Neural cell (in vitro differentiated cells): ENCODE results near the gene SLC38A9. TPM values are rescaled to one million over a fixed set of nuclear protein-coding genes. Genes with fewer than 3 reads are reported as not detected.

Source experiments
- H2AFZ ChIP-seq: fragments of 200-600, 300-800 bp; sonication (generic), shearing (Covaris generic); 2 replicates; pipeline ENCODE4 v1.6.0; 2014; ENCODE audit warnings: low read depth, mild to moderate bottlenecking, antibody characterized with exemption, low read length, moderate library complexity
- H3F3A ChIP-seq: fragments of 200-600 bp; shearing (Covaris generic); 2 replicates; pipeline ENCODE4 v1.6.1; 2016; ENCODE audit warnings: mild to moderate bottlenecking, moderate library complexity, mixed read lengths, antibody characterized with exemption, low read length; ENCODE audit not compliant: insufficient read depth, poor library complexity, severe bottlenecking
- H3K27ac ChIP-seq: fragments of 200-600, 300-800 bp; sonication (generic), shearing (Covaris generic); 2 replicates; pipeline ENCODE4 v1.5.1; 2014; ENCODE audit warnings: mild to moderate bottlenecking, low read length, moderate library complexity
- H3K27me3 ChIP-seq: fragments of 300-800, 200-600 bp; sonication (generic), shearing (Covaris generic); 2 replicates; pipeline ENCODE4 v1.6.0; 2014; ENCODE audit warnings: mild to moderate bottlenecking, low read depth, low read length, moderate library complexity; ENCODE audit not compliant: insufficient read depth
- H3K36me3 ChIP-seq: fragments of 300-800, 200-600 bp; sonication (generic), shearing (Covaris generic); 2 replicates; pipeline ENCODE4 v1.5.1; 2014; ENCODE audit warnings: mild to moderate bottlenecking, antibody characterized with exemption, low read length, moderate library complexity; ENCODE audit not compliant: insufficient read depth
- H3K4me2 ChIP-seq: fragments of 300-800, 200-600 bp; sonication (generic), shearing (Covaris generic); 2 replicates; pipeline ENCODE4 v1.6.0; 2014; ENCODE audit warnings: mild to moderate bottlenecking, low read length
- H3K4me3 ChIP-seq: fragments of 300-800, 200-600 bp; sonication (generic), shearing (Covaris generic); 2 replicates; pipeline ENCODE4 v1.5.1; 2014; ENCODE audit warnings: mild to moderate bottlenecking, low read length, moderate library complexity
- H3K79me2 ChIP-seq: fragments of 200-600 bp; shearing (Covaris generic); replicated peaks from 2 replicates; pipeline ENCODE4 v1.6.0; 2014; ENCODE audit warnings: mild to moderate bottlenecking, low read length, moderate library complexity; ENCODE audit not compliant: insufficient read depth
- H3K9ac ChIP-seq: fragments of 300-800, 200-600 bp; sonication (generic), shearing (Covaris generic); 2 replicates; pipeline ENCODE4 v1.6.1; 2016; ENCODE audit warnings: mild to moderate bottlenecking, low read length, mixed read lengths
- H3K9me2 ChIP-seq: fragments of 200-600 bp; shearing (Covaris generic); 2 replicates; pipeline ENCODE4 v1.6.1; 2016; ENCODE audit warnings: mild to moderate bottlenecking, low read length, mixed read lengths; ENCODE audit not compliant: insufficient read depth
- H3K9me3 ChIP-seq: fragments of 200-600, 300-800 bp; sonication (generic), shearing (Covaris generic); 2 replicates; pipeline ENCODE4 v1.6.1; 2016; ENCODE audit warnings: mild to moderate bottlenecking, mixed run types, low read length, moderate library complexity, mixed read lengths
- H4K20me1 ChIP-seq: fragments of 200-600 bp; shearing (Covaris generic); 2 replicates; pipeline ENCODE4 v1.6.1; 2016; ENCODE audit warnings: mild to moderate bottlenecking, mixed run types; ENCODE audit not compliant: insufficient read depth
- EP300 ChIP-seq: fragments of 450-650 bp; conservative IDR thresholded peaks from 2 replicates; pipeline ENCODE4 v1.6.1; 2014; ENCODE audit warnings: antibody characterized with exemption, mild to moderate bottlenecking, moderate library complexity; ENCODE audit not compliant: poor library complexity, severe bottlenecking
- EZH2 ChIP-seq: fragments of 200-600, 300-800 bp; shearing (Covaris generic), sonication (generic); IDR thresholded peaks from 2 replicates; pipeline ENCODE4 v1.6.1; 2014; ENCODE audit warnings: antibody characterized with exemption, low read length, borderline replicate concordance, mild to moderate bottlenecking; ENCODE audit not compliant: insufficient read depth, poor library complexity, severe bottlenecking
- MXI1 ChIP-seq: fragments of 450-650 bp; conservative IDR thresholded peaks from 2 replicates; pipeline ENCODE4 v1.6.1; 2014; ENCODE audit warnings: antibody characterized with exemption, mild to moderate bottlenecking; ENCODE audit not compliant: poor library complexity, severe bottlenecking
- POLR2AphosphoS5 ChIP-seq: IDR thresholded peaks from 2 replicates; pipeline ENCODE4 v1.6.1; 2012
- RAD21 ChIP-seq: fragments of 450-650 bp; conservative IDR thresholded peaks from 2 replicates; pipeline ENCODE4 v1.6.1; 2014; ENCODE audit warnings: antibody characterized with exemption, mild to moderate bottlenecking, moderate library complexity
- SMC3 ChIP-seq: fragments of 450-650 bp; conservative IDR thresholded peaks from 2 replicates; pipeline ENCODE4 v1.6.1; 2014; ENCODE audit warnings: antibody characterized with exemption, mild to moderate bottlenecking, moderate library complexity; ENCODE audit not compliant: poor library complexity
- TAF1 ChIP-seq: IDR thresholded peaks from 2 replicates; pipeline ENCODE4 v1.6.1; 2012; ENCODE audit warnings: low read depth
- polyA plus RNA-seq: library from polyadenylated mRNA; depleted of rRNA; stranded (reverse); fragments of >200 nt; gene quantifications from 2 replicates; pipeline ENCODE4 v1.2.3, GENCODE V29; 2014
- TF ChIP-seq, protein P1 (sequence below): fragments of 450-650 bp; IDR thresholded peaks from 2 replicates; pipeline ENCODE4 v1.5.1; 2014; ENCODE audit warnings: antibody characterized with exemption, mild to moderate bottlenecking, moderate library complexity; ENCODE audit not compliant: poor library complexity, severe bottlenecking
- TF ChIP-seq, protein P2 (sequence below): IDR thresholded peaks from 2 replicates; pipeline ENCODE4 v1.6.1; 2012; ENCODE audit warnings: borderline replicate concordance

Gene SLC38A9
- polyA plus RNA-seq, 1 donor from 2014 or later: 44.5 TPM

DNA sequence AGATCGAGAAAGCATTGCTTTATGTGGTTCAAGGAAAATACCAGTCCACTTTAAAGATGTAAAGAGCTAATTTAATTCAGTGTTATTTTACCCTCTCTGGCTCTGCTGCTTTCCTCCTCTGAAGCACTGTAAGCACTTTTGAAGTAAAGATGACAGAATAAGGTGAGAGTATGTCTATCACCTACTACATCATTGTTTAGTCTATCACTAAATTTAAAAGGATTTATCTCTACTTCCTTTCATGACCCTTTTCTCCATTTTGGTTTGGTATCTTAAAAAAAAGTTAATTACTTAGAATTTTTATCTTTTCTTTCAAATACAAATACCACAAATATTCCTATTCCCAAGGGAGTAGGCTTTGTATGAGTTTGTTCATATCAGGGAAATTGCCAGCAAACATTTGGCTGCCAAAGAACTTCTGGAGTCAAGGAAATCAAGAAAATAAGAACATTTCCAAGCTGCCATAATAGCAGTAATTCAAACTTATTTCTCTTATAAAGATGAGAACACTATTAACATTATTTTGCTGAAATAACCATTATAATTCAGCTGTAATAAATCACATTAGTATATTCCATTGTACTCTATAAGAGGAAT lies 77.8 kb downstream of the SLC38A9 start:
- no peak overlapping the region for H3K27ac ChIP-seq
- H3K4me2 ChIP-seq: no peak overlapping the region
- no peaks in the 10 kb centered on the region for H3K79me2 ChIP-seq
- H3F3A ChIP-seq: no peaks in the 10 kb centered on the region
- no peak overlapping the region for H2AFZ ChIP-seq
- H3K9me2 ChIP-seq: no peaks in the 10 kb centered on the region
- no peaks in the 10 kb centered on the region for H4K20me1 ChIP-seq
- H3K9me3 ChIP-seq: no peaks in the 10 kb centered on the region
- TF ChIP-seq TAF1 (no peak), SMC3 (no peak), EP300 (no peak), EZH2 (no peak), POLR2AphosphoS5 (no peak), RAD21 (no peak)
- TF ChIP-seq, protein P1, sequence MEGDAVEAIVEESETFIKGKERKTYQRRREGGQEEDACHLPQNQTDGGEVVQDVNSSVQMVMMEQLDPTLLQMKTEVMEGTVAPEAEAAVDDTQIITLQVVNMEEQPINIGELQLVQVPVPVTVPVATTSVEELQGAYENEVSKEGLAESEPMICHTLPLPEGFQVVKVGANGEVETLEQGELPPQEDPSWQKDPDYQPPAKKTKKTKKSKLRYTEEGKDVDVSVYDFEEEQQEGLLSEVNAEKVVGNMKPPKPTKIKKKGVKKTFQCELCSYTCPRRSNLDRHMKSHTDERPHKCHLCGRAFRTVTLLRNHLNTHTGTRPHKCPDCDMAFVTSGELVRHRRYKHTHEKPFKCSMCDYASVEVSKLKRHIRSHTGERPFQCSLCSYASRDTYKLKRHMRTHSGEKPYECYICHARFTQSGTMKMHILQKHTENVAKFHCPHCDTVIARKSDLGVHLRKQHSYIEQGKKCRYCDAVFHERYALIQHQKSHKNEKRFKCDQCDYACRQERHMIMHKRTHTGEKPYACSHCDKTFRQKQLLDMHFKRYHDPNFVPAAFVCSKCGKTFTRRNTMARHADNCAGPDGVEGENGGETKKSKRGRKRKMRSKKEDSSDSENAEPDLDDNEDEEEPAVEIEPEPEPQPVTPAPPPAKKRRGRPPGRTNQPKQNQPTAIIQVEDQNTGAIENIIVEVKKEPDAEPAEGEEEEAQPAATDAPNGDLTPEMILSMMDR: no peak
- H3K27me3 ChIP-seq: no peaks in the 10 kb centered on the region
- H3K36me3 ChIP-seq: peaks cover 3% of the 10 kb centered on the region
- no peak overlapping the region for H3K4me3 ChIP-seq
- no peak overlapping the region for H3K9ac ChIP-seq

DNA sequence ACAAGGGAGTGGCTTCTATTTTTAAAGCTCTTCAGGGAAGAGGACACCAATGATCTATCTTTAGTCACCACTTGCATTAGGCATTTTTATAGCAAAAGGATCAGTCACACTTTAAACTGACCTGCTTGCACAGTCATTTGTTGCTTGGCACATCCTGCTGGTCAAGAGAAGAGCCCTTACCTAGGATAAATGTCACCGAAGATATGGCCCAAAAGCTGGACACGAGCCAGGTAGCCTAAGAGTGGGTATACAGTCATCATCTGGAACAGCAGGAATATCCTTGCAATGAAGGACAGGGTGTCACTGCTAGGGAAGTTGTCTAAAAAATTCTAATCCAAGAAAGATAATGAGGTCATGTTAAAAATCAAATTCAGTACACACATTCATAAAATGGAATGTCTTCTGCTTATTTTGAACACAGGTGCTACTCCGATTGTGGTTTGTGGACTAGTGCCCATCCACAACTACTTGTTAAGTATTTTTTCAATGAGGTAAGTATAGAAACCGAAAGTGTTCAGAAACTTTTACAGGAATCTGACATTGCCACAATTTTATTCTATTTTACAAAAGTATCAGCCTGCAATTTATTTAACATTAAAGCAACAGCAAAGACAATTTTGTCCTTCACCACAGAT lies 78.4 kb downstream of the SLC38A9 start:
- Histone ChIP-seq H3K4me3 (no peak overlapping the region), H3F3A (no peaks in the 10 kb centered on the region), H3K27me3 (no peaks in the 10 kb centered on the region), H3K9ac (no peak overlapping the region), H3K4me2 (no peak overlapping the region), H3K27ac (no peak overlapping the region), H3K79me2 (no peaks in the 10 kb centered on the region), H3K9me2 (no peaks in the 10 kb centered on the region), H4K20me1 (no peaks in the 10 kb centered on the region), H3K9me3 (no peaks in the 10 kb centered on the region), H2AFZ (no peak overlapping the region), H3K36me3 (peaks cover 3% of the 10 kb centered on the region)
- TF ChIP-seq EP300: no peak
- no peak for TF ChIP-seq EZH2
- TF ChIP-seq, protein P2, sequence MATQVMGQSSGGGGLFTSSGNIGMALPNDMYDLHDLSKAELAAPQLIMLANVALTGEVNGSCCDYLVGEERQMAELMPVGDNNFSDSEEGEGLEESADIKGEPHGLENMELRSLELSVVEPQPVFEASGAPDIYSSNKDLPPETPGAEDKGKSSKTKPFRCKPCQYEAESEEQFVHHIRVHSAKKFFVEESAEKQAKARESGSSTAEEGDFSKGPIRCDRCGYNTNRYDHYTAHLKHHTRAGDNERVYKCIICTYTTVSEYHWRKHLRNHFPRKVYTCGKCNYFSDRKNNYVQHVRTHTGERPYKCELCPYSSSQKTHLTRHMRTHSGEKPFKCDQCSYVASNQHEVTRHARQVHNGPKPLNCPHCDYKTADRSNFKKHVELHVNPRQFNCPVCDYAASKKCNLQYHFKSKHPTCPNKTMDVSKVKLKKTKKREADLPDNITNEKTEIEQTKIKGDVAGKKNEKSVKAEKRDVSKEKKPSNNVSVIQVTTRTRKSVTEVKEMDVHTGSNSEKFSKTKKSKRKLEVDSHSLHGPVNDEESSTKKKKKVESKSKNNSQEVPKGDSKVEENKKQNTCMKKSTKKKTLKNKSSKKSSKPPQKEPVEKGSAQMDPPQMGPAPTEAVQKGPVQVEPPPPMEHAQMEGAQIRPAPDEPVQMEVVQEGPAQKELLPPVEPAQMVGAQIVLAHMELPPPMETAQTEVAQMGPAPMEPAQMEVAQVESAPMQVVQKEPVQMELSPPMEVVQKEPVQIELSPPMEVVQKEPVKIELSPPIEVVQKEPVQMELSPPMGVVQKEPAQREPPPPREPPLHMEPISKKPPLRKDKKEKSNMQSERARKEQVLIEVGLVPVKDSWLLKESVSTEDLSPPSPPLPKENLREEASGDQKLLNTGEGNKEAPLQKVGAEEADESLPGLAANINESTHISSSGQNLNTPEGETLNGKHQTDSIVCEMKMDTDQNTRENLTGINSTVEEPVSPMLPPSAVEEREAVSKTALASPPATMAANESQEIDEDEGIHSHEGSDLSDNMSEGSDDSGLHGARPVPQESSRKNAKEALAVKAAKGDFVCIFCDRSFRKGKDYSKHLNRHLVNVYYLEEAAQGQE: no peak
- TF ChIP-seq RAD21: no peak
- no peak for TF ChIP-seq MXI1
- TF ChIP-seq, protein P1: no peak
- TF ChIP-seq TAF1: no peak
- TF ChIP-seq SMC3: no peak
- no peak for TF ChIP-seq POLR2AphosphoS5
